ENCODE results near the gene KIF6. TPM values are rescaled to one million over a fixed set of nuclear protein-coding genes. Genes with fewer than 3 reads are reported as not detected.

The KIF6 gene
- total RNA-seq, 1 experiment from 2014 or later, result not detected

GRCh38 chr6:39453241-39453640 lies 272.0 kb downstream of the KIF6 start:
- no peak for ATAC-seq
- intact Hi-C loops (cut with micrococcal nuclease; ENCODE audit: unreplicated experiment), result no loop called here
- Histone ChIP-seq H3K4me1 (ENCODE audit: control insufficient read depth, insufficient read depth, low read length) (no peaks in the 10 kb centered on the region), H3K9me3 (ENCODE audit: control insufficient read depth, insufficient read depth, low read depth, low read length) (no peaks in the 10 kb centered on the region; the same call in 1 of the 2 replicates), H3K36me3 (ENCODE audit: control insufficient read depth, insufficient read depth, low read length) (no peaks in the 10 kb centered on the region), H3K27ac (ENCODE audit: low read length) (no peak overlapping the region), H3K4me3 (ENCODE audit: low read depth in 2 of 2, low read length in 2 of 2) (no peak overlapping the region), H3K27me3 (ENCODE audit: control insufficient read depth, insufficient read depth, low read length) (no peaks in the 10 kb centered on the region)
- no TSS peak for BruUV-seq (replicated peaks)
- in situ Hi-C loops (cut with HindIII; ENCODE audit: low pct_unique_long_range_greater_than_20kb, low sequenced_read_pairs), result no loop called here
- DNase-seq (ENCODE audit: low read depth, low spot score), result no peak
- TF ChIP-seq TCF7L2 (IDR thresholded peaks at IDR 0.05; ENCODE audit: low read depth, low read length), result no peak
- no peak for TF ChIP-seq REST (IDR thresholded peaks at IDR 0.05; ENCODE audit: insufficient read depth in 1 of 2, low read depth in 2 of 2, low read length in 1 of 2)
- no peak for TF ChIP-seq CTCF (IDR thresholded peaks at IDR 0.05)
- ChIA-PET POLR2A (no interaction called here), CTCF (no interaction called here)

GRCh38 chr6:39452306-39453145 lies 272.7 kb downstream of the KIF6 start:
- ChIA-PET POLR2A (no interaction called here), CTCF (no interaction called here)
- no peak overlapping the region for H3K27ac ChIP-seq (ENCODE audit: low read length)
- H3K27me3 ChIP-seq (ENCODE audit: control insufficient read depth, insufficient read depth, low read length), result no peaks in the 10 kb centered on the region
- no peaks in the 10 kb centered on the region; the same call in 1 of the 2 replicates for H3K9me3 ChIP-seq (ENCODE audit: control insufficient read depth, insufficient read depth, low read depth, low read length)
- H3K4me1 ChIP-seq (ENCODE audit: control insufficient read depth, insufficient read depth, low read length), result no peaks in the 10 kb centered on the region
- intact Hi-C loops (cut with micrococcal nuclease; ENCODE audit: unreplicated experiment), result no loop called here
- in situ Hi-C loops (cut with HindIII; ENCODE audit: low pct_unique_long_range_greater_than_20kb, low sequenced_read_pairs), result no loop called here
- ATAC-seq, result no peak
- no peaks in the 10 kb centered on the region for H3K36me3 ChIP-seq (ENCODE audit: control insufficient read depth, insufficient read depth, low read length)
- H3K4me3 ChIP-seq (ENCODE audit: low read depth in 2 of 2, low read length in 2 of 2), result no peak overlapping the region
- no TSS peak for BruUV-seq (replicated peaks)
- TF ChIP-seq SIN3A (IDR thresholded peaks at IDR 0.05; ENCODE audit: borderline replicate concordance, insufficient read depth, low read depth, low read length), result no peak
- no peak for TF ChIP-seq REST (IDR thresholded peaks at IDR 0.05; ENCODE audit: insufficient read depth in 1 of 2, low read depth in 2 of 2, low read length in 1 of 2)
- no peak for TF ChIP-seq CTCF (IDR thresholded peaks at IDR 0.05)
- TF ChIP-seq POLR2AphosphoS5 (IDR thresholded peaks at IDR 0.05; ENCODE audit: low read depth, low read length), result no peak
- TF ChIP-seq TCF7L2 (IDR thresholded peaks at IDR 0.05; ENCODE audit: low read depth, low read length), result no peak
- no peak for DNase-seq (ENCODE audit: low read depth, low spot score)

Data from Panc1 (cell line).